HG02840 (cell line): ENCODE results near the gene PRRG3.

Source experiments
- ATAC-seq: cut with Tn5 transposase; IDR thresholded peaks from one replicate; pipeline ENCODE4 v1.9.1; 2021; ENCODE audit warnings: mild to moderate bottlenecking, moderate library complexity, moderate number of reproducible peaks; ENCODE audit not compliant: unreplicated experiment, low FRiP score

Gene PRRG3

GRCh38 chrX:151704041-151704663, 8.9 kb downstream of the PRRG3 start:
- no peak for ATAC-seq

- ATAC-seq = no peak
Measured at GRCh38 chrX:151708821-151709220, 13.6 kb downstream of the PRRG3 start.

- ATAC-seq = no peak
Measured at GRCh38 chrX:151710457-151710856, 15.2 kb downstream of the PRRG3 start.

- ATAC-seq = no peak
Measured at GRCh38 chrX:151711154-151711553, 15.9 kb downstream of the PRRG3 start.

- ATAC-seq = no peak
Measured at GRCh38 chrX:151711787-151712186, 16.5 kb downstream of the PRRG3 start.

GRCh38 chrX:151712253-151712652, 17.0 kb downstream of the PRRG3 start:
- ATAC-seq = no peak

GRCh38 chrX:151713849-151714248, 18.6 kb downstream of the PRRG3 start:
- no peak for ATAC-seq

GRCh38 chrX:151714362-151714761, 19.1 kb downstream of the PRRG3 start:
- no peak for ATAC-seq

- ATAC-seq = no peak
Measured at GRCh38 chrX:151715752-151716151, 20.5 kb downstream of the PRRG3 start, which contains the start of gene FATE1. TSS of gene FATE1 (plus strand) at chrX:151716035. CDS start at chrX:151716120, 85 bp downstream.

GRCh38 chrX:151722241-151722846, 27.1 kb downstream of the PRRG3 start:
- ATAC-seq = no peak

- no peak for ATAC-seq
Measured at GRCh38 chrX:151723156-151723760, 28.0 kb downstream of the PRRG3 start.

- ATAC-seq = no peak
Measured at GRCh38 chrX:151724563-151725337, 29.5 kb downstream of the PRRG3 start.

GRCh38 chrX:151725338-151725614, 30.0 kb downstream of the PRRG3 start:
- no peak for ATAC-seq

GRCh38 chrX:151726751-151727150, 31.5 kb downstream of the PRRG3 start:
- no peak for ATAC-seq

GRCh38 chrX:151727346-151727745, 32.1 kb downstream of the PRRG3 start:
- no peak for ATAC-seq

GRCh38 chrX:151729056-151729725, 33.9 kb downstream of the PRRG3 start:
- no peak for ATAC-seq

GRCh38 chrX:151734446-151734845, 39.2 kb downstream of the PRRG3 start, which contains the start of gene CNGA2:
TSS of gene CNGA2 (plus strand) at chrX:151734746. CDS start at chrX:151738484, 3,738 bp downstream.
- ATAC-seq = no peak

- no peak for ATAC-seq
Measured at GRCh38 chrX:151735219-151735618, 40.0 kb downstream of the PRRG3 start.

GRCh38 chrX:151736685-151737084, 41.4 kb downstream of the PRRG3 start:
- ATAC-seq = no peak

GRCh38 chrX:151737494-151737893, 42.2 kb downstream of the PRRG3 start:
- no peak for ATAC-seq

GRCh38 chrX:151738751-151739150, 43.5 kb downstream of the PRRG3 start:
- ATAC-seq = no peak
